Glutamatergic neuron (in vitro differentiated cells): ENCODE data around the gene TMEM204. TPM values are rescaled to one million over a fixed set of nuclear protein-coding genes. Genes with fewer than 3 reads are reported as not detected.

Source experiments
- DNase-seq: peaks from one replicate; pipeline ENCODE4 v3.0.0; 2022
- H3K27ac Mint-ChIP-seq: one replicate; pipeline ENCODE4 v1.8.0; 2020; ENCODE audit warnings: mild to moderate bottlenecking, mixed read lengths, inconsistent platforms; ENCODE audit not compliant: unreplicated experiment
- H3K27me3 Mint-ChIP-seq: one replicate; pipeline ENCODE4 v1.8.0; 2020; ENCODE audit warnings: mild to moderate bottlenecking, moderate library complexity, mixed read lengths, inconsistent platforms; ENCODE audit not compliant: unreplicated experiment
- H3K36me3 Mint-ChIP-seq: one replicate; pipeline ENCODE4 v1.8.0; 2020; ENCODE audit warnings: mild to moderate bottlenecking, mixed read lengths, inconsistent platforms; ENCODE audit not compliant: unreplicated experiment
- H3K4me1 Mint-ChIP-seq: one replicate; pipeline ENCODE4 v1.8.0; 2020; ENCODE audit warnings: mild to moderate bottlenecking, low read depth, mixed read lengths, inconsistent platforms; ENCODE audit not compliant: unreplicated experiment
- H3K4me3 Mint-ChIP-seq: one replicate; pipeline ENCODE4 v1.8.0; 2020; ENCODE audit warnings: mild to moderate bottlenecking, mixed read lengths, inconsistent platforms; ENCODE audit not compliant: unreplicated experiment
- H3K9me3 Mint-ChIP-seq: one replicate; pipeline ENCODE4 v1.8.0; 2020; ENCODE audit warnings: mild to moderate bottlenecking, moderate library complexity, mixed read lengths, inconsistent platforms; ENCODE audit not compliant: unreplicated experiment
- CTCF ChIP-seq: fragments of 200-600 bp; sonication (generic); IDR thresholded peaks from one replicate; pipeline ENCODE4 v1.5.0; 2021; ENCODE audit not compliant: partially characterized antibody, unreplicated experiment
- total RNA-seq: library from RNA; stranded (reverse); fragmentation: NEBNext Ultra II Directional; extraction: Animal tissue kit (Norgen Biotek cat#: 25700); gene quantifications from one replicate; pipeline ENCODE4 v1.2.1, GENCODE V29; 2021; ENCODE audit not compliant: unreplicated experiment

Gene TMEM204
- total RNA-seq, 1 donor from 2014 or later = 0.22 TPM

- Mint-ChIP-seq H3K27me3 (peaks cover 5% of the 10 kb centered on the region), H3K4me1 (no peaks in the 10 kb centered on the region), H3K9me3 (peaks cover 2% of the 10 kb centered on the region), H3K36me3 (no peaks in the 10 kb centered on the region), H3K27ac (no peak overlapping the region), H3K4me3 (no peak overlapping the region)
- DNase-seq = no peak
- TF ChIP-seq CTCF = no peak
These were observed 26.8 kb upstream of the TMEM204 start for GRCh38 chr16:1506494-1507213.

GRCh38 chr16:1508494-1509187 lies 24.8 kb upstream of the TMEM204 start:
- Mint-ChIP-seq H3K27me3 (peaks cover 8% of the 10 kb centered on the region), H3K9me3 (peaks cover 2% of the 10 kb centered on the region), H3K27ac (no peak overlapping the region), H3K4me1 (no peaks in the 10 kb centered on the region), H3K36me3 (no peaks in the 10 kb centered on the region), H3K4me3 (no peak overlapping the region)
- no peak for TF ChIP-seq CTCF
- no peak for DNase-seq

- DNase-seq = no peak
- Mint-ChIP-seq H3K4me1 (no peaks in the 10 kb centered on the region), H3K4me3 (no peak overlapping the region), H3K27me3 (peaks cover 8% of the 10 kb centered on the region), H3K27ac (no peak overlapping the region), H3K36me3 (peaks cover 2% of the 10 kb centered on the region), H3K9me3 (peaks cover 2% of the 10 kb centered on the region)
- TF ChIP-seq CTCF = no peak
These were observed 23.9 kb upstream of the TMEM204 start for GRCh38 chr16:1509307-1510221.

GRCh38 chr16:1510272-1510671 lies 23.2 kb upstream of the TMEM204 start:
- H3K9me3 Mint-ChIP-seq = peaks cover 2% of the 10 kb centered on the region
- no peak for DNase-seq
- no peak overlapping the region for H3K4me3 Mint-ChIP-seq
- H3K4me1 Mint-ChIP-seq = no peaks in the 10 kb centered on the region
- no peak overlapping the region for H3K27ac Mint-ChIP-seq
- no peak for TF ChIP-seq CTCF
- H3K27me3 Mint-ChIP-seq = peaks cover 8% of the 10 kb centered on the region
- H3K36me3 Mint-ChIP-seq = peaks cover 8% of the 10 kb centered on the region
